Endometrial microvascular endothelial cells (primary cell): ENCODE measurements around the gene SSPN. TPM values are rescaled to one million over a fixed set of nuclear protein-coding genes. Genes with fewer than 3 reads are reported as not detected.

ENCODE experiments used
- in situ Hi-C: cut with HindIII; loops from 2 replicates; pipeline ENCODE4 v1.10.0; 2017; ENCODE audit warnings: low sequenced_read_pairs, low pct_unique_long_range_greater_than_20kb; ENCODE audit errors: inconsistent ontology term
- total RNA-seq: library from RNA; depleted of rRNA; stranded (reverse); fragments of >200 nt; gene quantifications from one replicate; pipeline ENCODE4 v1.2.3, GENCODE V29; 2015; ENCODE audit errors: inconsistent ontology term

SSPN gene
- total RNA-seq, 1 donor from 2014 or later = 0.56 TPM

DNA sequence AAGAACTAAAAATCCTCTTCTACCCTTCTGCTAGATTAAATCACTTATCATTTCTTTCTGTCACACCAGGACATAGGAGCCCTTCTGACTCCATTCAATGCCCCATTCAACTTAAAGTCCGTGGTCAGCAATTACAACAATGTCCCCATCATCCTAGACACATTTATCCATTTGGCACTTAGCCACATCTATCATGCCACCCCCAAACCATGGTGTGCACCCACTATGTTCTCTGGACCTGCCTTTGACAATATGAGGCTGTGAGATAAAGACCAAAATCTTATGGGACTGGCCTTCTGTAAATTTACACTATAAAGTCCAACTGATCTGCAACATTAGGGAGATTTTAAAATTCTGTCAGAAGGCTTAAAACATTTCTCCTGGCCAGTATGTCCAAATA is 104.4 kb downstream of the SSPN start:
- in situ Hi-C loops = no loop called here

Other genes with a start within 250 kb of the SSPN start
- 38.3 TPM for gene RASSF8, start 236.9 kb upstream of the SSPN start, total RNA-seq
- 0.56 TPM for gene BHLHE41, start 70.5 kb upstream of the SSPN start, total RNA-seq